NCI-H187 (cell line): ENCODE data around the gene EPHB3.

Source experiments
- DNase-seq, 2 experiments: peaks; one replicate each; lab custom pipeline; 2025; lab: John Stamatoyannopoulos, UW

EPHB3 gene

GRCh38 chr3:184561061-184561912 is at the start of gene EPHB3:
EPHB3 (plus strand) TSS chr3:184561785; CDS start chr3:184562236, 451 bp downstream.
- DNase-seq = peak; percentile 95 to 96

- DNase-seq = no peak
Measured at GRCh38 chr3:184512621-184513020, 49.0 kb upstream of the EPHB3 start.

- DNase-seq = peak; percentile 33 to 82
Measured at GRCh38 chr3:184513276-184514170, 48.1 kb upstream of the EPHB3 start.

- DNase-seq = no peak
Measured at GRCh38 chr3:184514171-184514490, 47.5 kb upstream of the EPHB3 start.

- DNase-seq = no peak
Measured at GRCh38 chr3:184523825-184524615, 37.6 kb upstream of the EPHB3 start.

GRCh38 chr3:184524981-184525336 is 36.6 kb upstream of the EPHB3 start:
- DNase-seq = no peak

GRCh38 chr3:184525337-184526087 is 36.1 kb upstream of the EPHB3 start:
- no peak for DNase-seq

- DNase-seq = no peak
Measured at GRCh38 chr3:184526088-184526433, 35.5 kb upstream of the EPHB3 start.

- DNase-seq = no peak
Measured at GRCh38 chr3:184531626-184532280, 29.8 kb upstream of the EPHB3 start.

GRCh38 chr3:184532940-184533732 is 28.4 kb upstream of the EPHB3 start:
- no peak for DNase-seq

- no peak for DNase-seq
Measured at GRCh38 chr3:184537885-184538665, 23.5 kb upstream of the EPHB3 start.

- DNase-seq = no peak
Measured at GRCh38 chr3:184538666-184539431, 22.7 kb upstream of the EPHB3 start.

GRCh38 chr3:184539801-184540435 is 21.7 kb upstream of the EPHB3 start:
- DNase-seq = no peak

GRCh38 chr3:184540777-184541681 is 20.6 kb upstream of the EPHB3 start:
- DNase-seq = peak; percentile 42 to 71

GRCh38 chr3:184541886-184542562 is 19.6 kb upstream of the EPHB3 start:
- no peak for DNase-seq

GRCh38 chr3:184542577-184542976 is 19.0 kb upstream of the EPHB3 start:
- DNase-seq = no peak

GRCh38 chr3:184543256-184543655 is 18.3 kb upstream of the EPHB3 start:
- DNase-seq = no peak
